HG03280 (cell line): Measurements from ENCODE around the gene ERI2.
A peak's percentile ranks its signal among the peaks of the same experiment; 100 is the strongest.
"Not testable (repeated sequence)": the region's sequence is repeated elsewhere in the genome, so short reads cannot be mapped to it uniquely, and the experiment has no call there.

ENCODE experiments used
- ATAC-seq: cut with Tn5 transposase; IDR thresholded peaks from one replicate; pipeline ENCODE4 v1.9.1; 2021; ENCODE audit warnings: mild to moderate bottlenecking, moderate library complexity; ENCODE audit not compliant: unreplicated experiment

The ERI2 gene

DNA sequence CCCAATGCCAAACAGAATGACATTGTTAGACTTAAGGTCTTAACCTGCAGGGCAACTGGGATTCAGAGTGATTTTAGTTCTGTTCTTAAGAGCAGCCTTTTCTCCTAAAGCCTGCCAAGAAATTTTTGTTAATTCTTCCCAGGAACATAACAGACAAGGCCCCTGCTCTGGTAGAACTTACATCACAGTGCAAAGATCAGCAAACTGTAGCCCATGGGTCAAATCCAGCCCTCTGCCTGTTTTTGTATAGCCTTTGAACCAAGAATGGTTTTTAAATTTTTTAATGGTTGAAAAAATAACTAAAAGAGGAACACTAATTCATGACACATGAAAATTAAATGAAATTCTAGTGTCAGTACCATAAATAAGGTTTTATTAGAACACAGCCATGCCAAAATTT lies 38.7 kb downstream of the ERI2 start:
- ATAC-seq, result no peak

- no peak for ATAC-seq
Observed at GRCh38 chr16:20766294-20766693, 40.0 kb downstream of the ERI2 start.

- no peak for ATAC-seq
Observed at GRCh38 chr16:20765732-20766131, 40.5 kb downstream of the ERI2 start.

DNA sequence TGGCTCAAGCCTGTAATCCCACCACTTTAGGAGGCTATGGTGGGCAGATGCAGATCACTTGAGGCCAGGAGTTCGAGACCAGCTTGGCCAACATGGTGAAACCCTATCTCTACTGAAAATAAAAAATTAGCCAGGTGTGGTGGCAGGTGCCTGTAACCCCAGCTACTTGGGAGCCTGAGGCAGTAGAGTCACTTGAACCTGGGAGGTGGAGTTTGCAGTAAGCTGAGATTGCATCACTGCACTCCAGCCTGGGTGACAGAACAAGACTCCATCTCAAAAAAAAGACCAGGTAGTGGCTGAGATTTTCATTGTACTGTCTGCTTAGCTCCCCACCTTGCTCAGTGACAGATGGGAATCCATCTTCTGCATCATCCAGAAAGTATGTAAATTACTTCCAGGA lies 41.8 kb downstream of the ERI2 start:
- ATAC-seq, result not testable (repeated sequence)

- peak; percentile 99 for ATAC-seq
Observed at GRCh38 chr16:20763461-20764232, 42.6 kb downstream of the ERI2 start, which contains the start of gene ACSM3. Gene ACSM3 (plus strand): TSS chr16:20764014. CDS start chr16:20770035, 6,021 bp downstream.

DNA sequence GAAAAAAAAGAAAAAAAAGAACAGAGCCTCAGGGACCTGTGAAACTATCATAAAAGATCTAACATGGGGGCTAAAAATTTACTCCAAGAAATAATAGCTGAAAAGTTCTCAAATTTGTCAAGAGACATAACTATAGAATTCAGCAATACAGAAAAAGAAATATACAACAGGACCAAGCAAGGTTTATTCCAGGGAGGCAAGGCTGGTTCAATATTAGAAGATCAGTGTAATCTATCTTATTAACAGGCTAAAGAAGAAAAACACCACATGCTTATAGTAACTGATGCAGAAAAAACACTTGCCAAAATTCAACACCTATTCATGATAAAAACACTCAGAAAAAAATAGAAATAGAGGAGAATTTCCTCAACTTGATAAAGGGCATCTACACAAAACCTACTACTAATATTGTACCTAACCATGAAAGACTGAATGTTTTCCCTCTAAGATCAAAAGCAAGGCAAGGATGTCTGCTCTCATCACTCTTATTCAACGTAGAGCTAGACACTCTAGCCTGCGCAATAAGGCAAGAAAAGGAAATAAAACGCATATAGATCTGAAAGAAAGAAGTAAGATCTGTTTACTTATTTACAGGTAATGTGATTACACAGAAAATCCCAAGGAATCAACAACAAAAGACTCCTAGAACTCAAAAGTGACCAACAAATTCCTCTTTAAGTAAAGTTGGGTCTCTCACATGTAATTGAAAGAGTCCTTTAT lies 43.7 kb downstream of the ERI2 start:
- no peak for ATAC-seq

DNA sequence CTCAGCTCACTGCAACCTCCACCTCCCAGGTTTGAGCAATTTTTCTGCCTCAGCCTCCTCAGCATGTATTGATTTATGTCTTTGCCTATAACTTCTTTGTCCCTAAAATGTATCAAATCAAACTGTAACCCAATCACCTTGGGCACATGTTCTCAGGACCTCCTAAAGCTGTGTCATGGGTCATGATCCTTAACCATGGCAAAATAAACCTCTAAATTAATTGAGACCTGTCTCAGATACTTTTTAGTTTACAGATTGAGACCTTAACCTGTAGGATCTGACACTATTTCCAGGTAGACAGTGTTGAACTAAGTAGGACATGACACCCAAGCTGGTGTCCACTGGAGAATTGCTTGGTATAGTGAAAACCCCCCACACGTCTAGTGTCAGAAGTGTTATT lies 45.1 kb downstream of the ERI2 start:
- no peak for ATAC-seq

DNA sequence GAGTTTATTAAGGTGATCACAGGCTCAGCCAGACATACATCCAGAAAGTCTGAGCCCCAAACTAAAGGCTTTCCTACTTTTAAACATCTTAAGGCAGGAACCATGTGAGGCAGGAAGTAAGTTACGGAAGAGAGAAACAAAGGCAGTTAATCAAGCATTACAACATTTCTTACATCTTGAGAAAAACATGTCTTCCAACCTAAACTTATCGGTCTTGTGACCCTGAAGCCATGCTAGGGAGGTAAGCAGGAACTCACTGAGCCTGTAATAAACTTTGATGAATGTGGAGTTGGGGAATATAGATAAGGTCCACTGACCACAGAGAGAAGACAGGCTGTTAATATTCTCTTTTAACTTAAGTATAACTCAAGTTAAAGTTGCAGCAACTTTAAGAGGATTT lies 45.9 kb downstream of the ERI2 start:
- ATAC-seq, result no peak

DNA sequence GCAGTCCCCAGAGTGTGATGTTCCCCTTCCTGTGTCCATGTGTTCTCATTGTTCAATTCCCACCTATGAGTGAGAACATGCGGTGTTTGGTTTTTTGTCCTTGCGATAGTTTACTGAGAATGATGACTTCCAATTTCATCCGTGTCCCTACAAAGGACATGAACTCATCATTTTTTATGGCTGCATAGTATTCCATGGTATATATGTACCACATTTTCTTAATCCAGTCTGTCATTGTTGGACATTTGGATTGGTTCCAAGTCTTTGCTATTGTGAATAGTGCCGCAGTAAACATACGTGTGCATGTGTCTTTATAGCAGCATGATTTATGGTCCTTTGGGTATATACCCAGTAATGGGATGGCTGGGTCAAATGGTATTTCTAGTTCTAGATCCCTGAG lies 50.5 kb downstream of the ERI2 start:
- ATAC-seq, result not testable (repeated sequence)

GRCh38 chr16:20755238-20755637 lies 51.0 kb downstream of the ERI2 start:
- ATAC-seq, result no peak

DNA sequence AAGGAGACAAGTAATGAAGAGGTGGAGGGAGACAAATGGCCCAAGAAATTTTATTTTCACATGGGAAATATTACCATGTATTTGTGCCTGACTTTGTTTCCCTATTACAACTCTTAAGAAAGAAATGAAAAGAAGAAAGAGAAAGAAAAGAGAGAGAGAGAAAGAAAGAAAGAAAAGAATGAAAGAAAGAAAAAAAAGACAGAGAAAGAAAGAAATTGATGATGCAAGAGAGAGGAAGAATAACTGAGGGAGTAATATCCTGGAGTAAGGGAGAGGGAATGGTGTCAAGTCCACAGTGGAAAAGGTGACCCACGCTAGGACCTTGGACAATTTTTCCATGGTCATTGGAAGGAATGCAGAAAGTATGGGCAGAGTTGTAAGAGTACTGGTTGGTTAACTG lies 52.5 kb downstream of the ERI2 start:
- ATAC-seq, result no peak

- ATAC-seq, result no peak
Observed at GRCh38 chr16:20750558-20750957, 55.7 kb downstream of the ERI2 start.

DNA sequence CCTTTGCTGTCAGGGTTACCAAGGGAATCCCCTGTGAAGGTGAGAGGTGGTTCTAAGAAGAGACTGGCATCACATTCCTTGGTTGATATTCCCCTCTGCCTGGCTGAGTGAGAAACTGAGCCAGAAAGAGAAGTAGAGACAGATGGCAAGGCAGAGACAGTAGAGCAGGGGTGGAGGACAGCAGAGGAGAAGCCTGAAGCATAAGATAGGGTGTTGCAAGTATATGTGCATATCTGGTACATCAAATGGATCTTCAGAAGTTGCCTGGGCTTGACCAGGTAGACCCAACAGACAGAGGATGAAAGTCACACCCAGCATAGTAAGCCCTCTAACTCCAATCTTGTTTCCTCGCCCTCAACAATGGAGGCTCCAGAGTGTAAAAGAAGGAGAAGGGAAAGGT lies 56.8 kb downstream of the ERI2 start:
- no peak for ATAC-seq

DNA sequence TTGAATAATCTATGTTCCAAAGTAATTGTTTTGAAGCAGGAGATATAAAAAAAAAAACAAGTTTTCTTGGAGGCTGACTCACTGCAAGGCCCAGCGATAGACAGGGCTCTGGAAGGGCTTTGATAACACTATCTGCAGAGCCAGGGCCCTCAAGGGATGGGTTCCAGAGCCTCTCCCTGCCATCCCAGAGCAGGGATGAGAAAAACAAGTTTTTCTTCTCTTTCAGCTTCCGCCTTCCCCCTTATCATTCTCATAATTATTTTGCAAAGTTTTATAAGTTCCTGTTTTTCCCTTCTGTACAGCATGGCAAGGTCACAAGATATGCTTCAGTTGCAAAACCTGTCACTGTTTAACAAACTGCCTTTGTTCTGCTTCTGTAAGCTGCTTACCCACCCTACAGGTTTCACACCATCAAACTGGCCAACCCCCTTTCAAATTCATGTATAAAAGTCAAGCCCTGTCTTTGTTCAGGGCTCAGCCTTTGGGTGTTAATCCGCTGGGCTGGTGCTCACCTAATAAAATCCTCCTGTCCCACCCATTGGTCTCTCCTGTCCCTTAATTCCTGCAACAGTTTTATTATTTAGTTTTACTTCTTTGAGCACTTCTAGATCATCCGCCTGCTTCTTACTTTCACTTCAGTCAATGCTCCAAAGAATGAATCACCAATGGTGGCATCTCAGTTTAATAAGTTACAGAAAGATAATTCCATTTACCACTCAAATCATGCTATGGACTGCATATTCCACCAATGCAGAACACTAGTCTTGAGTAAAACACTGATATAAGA lies 59.0 kb downstream of the ERI2 start:
- ATAC-seq, result no peak

GRCh38 chr16:20746461-20746860 lies 59.8 kb downstream of the ERI2 start:
- no peak for ATAC-seq
